ENCODE data around the gene C19orf44.
"Not testable (repeated sequence)": the region's sequence is repeated elsewhere in the genome, so short reads cannot be mapped to it uniquely, and the experiment has no call there.

C19orf44 gene

DNA sequence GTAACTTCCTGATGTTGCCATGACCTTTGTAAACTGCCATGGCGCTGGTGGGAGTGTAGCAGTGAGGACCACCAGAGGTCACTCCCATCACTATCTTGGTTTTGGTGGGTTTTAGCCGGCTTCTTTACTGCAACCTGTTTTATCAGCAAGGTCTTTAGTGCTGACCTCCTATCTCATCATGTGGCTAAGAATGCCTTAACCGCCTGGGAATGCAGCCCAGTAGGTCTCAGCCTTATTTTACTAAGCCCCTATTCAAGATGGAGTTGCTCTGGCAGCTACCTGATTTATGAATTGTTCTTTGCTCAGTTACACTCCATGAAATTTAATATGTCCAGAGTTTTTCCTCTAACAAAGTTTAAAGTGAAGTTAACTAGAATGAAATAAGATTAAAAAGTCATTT lies 19.8 kb upstream of the C19orf44 start:
- no peaks in the 10 kb centered on the region for H3K9me3 ChIP-seq (ENCODE audit: low read length)
- no peak overlapping the region for H2AFZ ChIP-seq (ENCODE audit: low read depth, low read length)
- H3K4me3 ChIP-seq (ENCODE audit: low read length) = no peak overlapping the region
- no peaks in the 10 kb centered on the region for H3K36me3 ChIP-seq (ENCODE audit: insufficient read depth, low read length)
- H3K27me3 ChIP-seq (ENCODE audit: insufficient read depth, low read length) = no peaks in the 10 kb centered on the region
- no peaks in the 10 kb centered on the region for H3K4me1 ChIP-seq (ENCODE audit: insufficient read depth, low read length)

DNA sequence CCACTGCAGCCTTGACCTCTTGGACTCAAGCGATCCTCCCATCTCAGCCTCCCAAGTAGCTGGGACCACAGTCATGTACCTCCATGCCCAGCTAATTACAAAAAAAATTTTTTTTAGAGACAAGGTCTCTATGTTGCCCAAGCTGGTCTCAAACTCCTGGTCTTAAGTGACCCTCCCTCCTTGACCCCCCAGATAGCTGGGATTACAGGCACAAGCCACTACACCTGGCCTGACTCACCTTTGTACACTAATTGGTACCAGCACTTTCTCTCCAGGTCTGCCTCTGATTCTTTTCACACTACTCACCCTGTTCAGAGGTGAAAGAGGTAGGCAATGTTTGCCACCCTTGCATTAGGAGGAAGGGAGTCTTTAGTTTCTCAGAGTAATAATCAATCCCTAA lies 18.9 kb upstream of the C19orf44 start:
- Histone ChIP-seq H3K9me3 (ENCODE audit: low read length) (no peaks in the 10 kb centered on the region), H3K4me3 (ENCODE audit: low read length) (no peak overlapping the region), H3K27me3 (ENCODE audit: insufficient read depth, low read length) (no peaks in the 10 kb centered on the region), H3K36me3 (ENCODE audit: insufficient read depth, low read length) (no peaks in the 10 kb centered on the region), H2AFZ (ENCODE audit: low read depth, low read length) (no peak overlapping the region), H3K4me1 (ENCODE audit: insufficient read depth, low read length) (no peaks in the 10 kb centered on the region)

DNA sequence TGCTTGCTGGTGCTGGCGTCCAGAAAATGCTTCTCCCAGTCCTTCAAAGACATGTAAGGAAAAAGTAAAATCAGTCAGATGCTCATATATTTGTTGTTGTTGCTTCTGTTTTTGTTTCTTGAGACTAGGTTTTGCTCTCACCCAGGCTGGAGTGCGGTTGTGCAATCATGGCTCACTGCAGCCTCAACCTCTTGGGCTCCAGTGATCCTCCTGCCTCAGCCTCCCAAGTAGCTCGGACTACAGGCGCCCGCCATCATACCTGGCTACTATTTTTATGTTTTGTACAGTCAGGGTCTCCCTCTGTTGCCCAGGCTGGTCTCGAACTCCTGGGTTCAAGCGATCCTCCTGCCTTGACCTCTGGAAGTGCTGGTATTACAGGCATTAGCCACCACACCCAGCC lies 13.4 kb upstream of the C19orf44 start:
- no peaks in the 10 kb centered on the region for H3K9me3 ChIP-seq (ENCODE audit: low read length)
- no peaks in the 10 kb centered on the region for H3K27me3 ChIP-seq (ENCODE audit: insufficient read depth, low read length)
- no peak overlapping the region for H3K4me3 ChIP-seq (ENCODE audit: low read length)
- H2AFZ ChIP-seq (ENCODE audit: low read depth, low read length) = no peak overlapping the region
- H3K36me3 ChIP-seq (ENCODE audit: insufficient read depth, low read length) = no peaks in the 10 kb centered on the region
- peaks cover 2% of the 10 kb centered on the region for H3K4me1 ChIP-seq (ENCODE audit: insufficient read depth, low read length)

DNA sequence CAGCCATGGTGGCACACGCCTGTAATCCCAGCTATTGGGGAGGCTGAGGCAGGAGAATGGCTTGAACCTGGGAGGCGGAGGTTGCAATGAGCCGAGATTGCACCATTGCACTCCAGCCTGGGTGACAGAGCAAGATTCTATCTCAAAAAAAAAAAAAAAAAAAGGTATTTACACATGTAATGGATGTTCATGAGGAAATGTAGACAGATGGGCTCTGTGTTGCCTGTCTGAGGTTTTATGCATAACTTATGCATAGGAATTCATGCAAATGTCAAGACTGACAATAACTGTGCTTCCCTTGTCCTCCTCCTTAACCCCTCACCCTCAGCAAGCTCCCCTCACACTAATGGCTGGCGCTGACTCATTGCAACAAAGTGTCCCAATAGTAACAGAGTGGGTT lies 9.7 kb upstream of the C19orf44 start:
- H3K9me3 ChIP-seq (ENCODE audit: low read length) = not testable (repeated sequence)

DNA sequence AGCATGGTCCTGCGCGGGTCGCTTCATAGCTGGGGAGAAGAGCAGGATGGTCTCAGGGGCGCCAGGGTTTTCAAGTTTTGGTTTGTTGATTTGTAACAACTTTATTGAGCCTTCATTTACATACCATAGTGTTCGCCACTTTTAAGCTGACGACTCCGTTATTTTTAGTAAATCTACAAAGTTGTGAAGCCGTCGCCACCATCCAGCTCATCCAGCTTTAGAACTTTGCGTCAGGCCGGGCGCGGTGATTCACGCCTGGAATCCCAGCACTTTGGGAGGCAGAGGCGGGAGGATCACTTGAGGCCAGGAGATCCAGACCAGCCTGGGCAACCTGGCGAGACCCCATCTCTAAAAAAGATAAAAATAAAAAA lies 404 bp downstream of the C19orf44 start:
- Histone ChIP-seq H3K4me3 (ENCODE audit: low read length) (peak overlapping the region; percentile 79), H3K4me1 (ENCODE audit: insufficient read depth, low read length) (peaks cover 9% of the 10 kb centered on the region), H3K27me3 (ENCODE audit: insufficient read depth, low read length) (no peaks in the 10 kb centered on the region), H3K9me3 (ENCODE audit: low read length) (no peaks in the 10 kb centered on the region), H2AFZ (ENCODE audit: low read depth, low read length) (peak overlapping the region; percentile 68), H3K36me3 (ENCODE audit: insufficient read depth, low read length) (peaks cover 5% of the 10 kb centered on the region)

More for the DNA sequence above, 9.7 kb upstream of the C19orf44 start:
- not testable (repeated sequence) for H3K27me3 ChIP-seq (ENCODE audit: insufficient read depth, low read length); H3K36me3 ChIP-seq (ENCODE audit: insufficient read depth, low read length); H3K4me1 ChIP-seq (ENCODE audit: insufficient read depth, low read length); H3K4me3 ChIP-seq (ENCODE audit: low read length); H2AFZ ChIP-seq (ENCODE audit: low read depth, low read length)

DNA sequence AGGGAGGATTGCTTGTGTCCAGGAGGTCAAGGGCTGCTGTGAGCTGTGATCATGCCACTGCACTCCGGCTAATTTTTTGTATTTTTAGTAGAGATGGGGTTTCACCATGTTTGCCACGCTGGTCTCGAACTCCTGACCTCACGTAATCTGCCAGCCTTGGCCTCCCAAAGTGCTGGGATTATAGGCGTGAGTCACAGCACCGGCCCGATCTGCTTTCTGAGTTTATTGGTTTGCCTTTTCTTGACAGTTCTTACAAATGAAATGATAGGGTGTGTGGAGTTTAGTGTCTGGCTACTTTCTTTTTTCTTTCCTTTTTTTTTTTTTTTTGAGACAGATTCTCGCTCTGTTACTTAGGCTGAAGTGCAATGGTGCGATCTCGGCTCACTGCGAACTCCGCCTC lies 848 bp downstream of the C19orf44 start:
- Histone ChIP-seq H3K4me1 (ENCODE audit: insufficient read depth, low read length) (peaks cover 9% of the 10 kb centered on the region), H2AFZ (ENCODE audit: low read depth, low read length) (no peak overlapping the region), H3K4me3 (ENCODE audit: low read length) (peak overlapping the region; percentile 79)

DNA sequence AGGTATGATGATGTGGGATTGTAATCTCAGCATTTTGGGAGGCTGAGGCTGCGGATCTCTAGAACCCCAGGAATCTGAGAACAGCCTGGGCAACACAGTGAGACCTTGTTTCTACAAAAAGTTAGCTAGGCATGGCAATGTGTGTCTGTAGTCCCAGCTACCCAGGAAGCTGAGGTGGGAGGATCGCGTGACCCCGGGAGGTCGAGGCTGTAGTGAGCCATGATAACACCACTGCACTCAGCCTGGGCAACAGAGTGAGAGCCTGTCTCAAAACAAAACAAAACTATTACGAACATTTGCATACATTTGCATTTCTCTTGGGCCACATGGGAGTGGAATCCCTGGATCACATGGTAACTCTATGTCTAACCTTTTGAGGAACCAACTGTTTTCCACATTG lies 1.6 kb downstream of the C19orf44 start:
- Histone ChIP-seq H2AFZ (ENCODE audit: low read depth, low read length) (no peak overlapping the region), H3K9me3 (ENCODE audit: low read length) (no peaks in the 10 kb centered on the region), H3K4me3 (ENCODE audit: low read length) (no peak overlapping the region), H3K36me3 (ENCODE audit: insufficient read depth, low read length) (peaks cover 5% of the 10 kb centered on the region), H3K4me1 (ENCODE audit: insufficient read depth, low read length) (peaks cover 9% of the 10 kb centered on the region), H3K27me3 (ENCODE audit: insufficient read depth, low read length) (no peaks in the 10 kb centered on the region)

More for the DNA sequence above, 848 bp downstream of the C19orf44 start:
- H3K9me3 ChIP-seq (ENCODE audit: low read length) = no peaks in the 10 kb centered on the region
- H3K27me3 ChIP-seq (ENCODE audit: insufficient read depth, low read length) = no peaks in the 10 kb centered on the region
- H3K36me3 ChIP-seq (ENCODE audit: insufficient read depth, low read length) = peaks cover 5% of the 10 kb centered on the region

DNA sequence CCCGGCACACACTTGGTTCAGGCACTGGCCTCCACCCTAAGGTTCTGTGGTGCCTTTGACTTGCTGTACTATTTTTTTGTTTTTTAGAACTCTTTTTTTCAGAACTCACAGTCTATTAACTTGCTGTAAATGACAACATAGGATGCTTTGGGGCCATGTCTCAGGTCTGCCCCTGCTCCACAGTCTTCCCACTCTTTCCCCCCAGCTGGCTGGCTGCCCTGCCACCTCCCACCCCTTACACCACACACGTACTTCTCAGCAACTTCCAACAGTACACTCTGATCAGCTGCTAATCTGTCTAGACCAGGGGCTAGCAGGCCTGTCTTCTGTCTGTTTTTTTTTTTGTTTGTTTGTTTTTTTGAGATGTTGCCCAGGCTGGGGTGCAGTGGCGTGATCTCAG lies 8.1 kb downstream of the C19orf44 start:
- Histone ChIP-seq H3K36me3 (ENCODE audit: insufficient read depth, low read length) (peaks cover 26% of the 10 kb centered on the region), H2AFZ (ENCODE audit: low read depth, low read length) (no peak overlapping the region), H3K9me3 (ENCODE audit: low read length) (no peaks in the 10 kb centered on the region), H3K27me3 (ENCODE audit: insufficient read depth, low read length) (no peaks in the 10 kb centered on the region), H3K4me3 (ENCODE audit: low read length) (no peak overlapping the region), H3K4me1 (ENCODE audit: insufficient read depth, low read length) (no peaks in the 10 kb centered on the region)

DNA sequence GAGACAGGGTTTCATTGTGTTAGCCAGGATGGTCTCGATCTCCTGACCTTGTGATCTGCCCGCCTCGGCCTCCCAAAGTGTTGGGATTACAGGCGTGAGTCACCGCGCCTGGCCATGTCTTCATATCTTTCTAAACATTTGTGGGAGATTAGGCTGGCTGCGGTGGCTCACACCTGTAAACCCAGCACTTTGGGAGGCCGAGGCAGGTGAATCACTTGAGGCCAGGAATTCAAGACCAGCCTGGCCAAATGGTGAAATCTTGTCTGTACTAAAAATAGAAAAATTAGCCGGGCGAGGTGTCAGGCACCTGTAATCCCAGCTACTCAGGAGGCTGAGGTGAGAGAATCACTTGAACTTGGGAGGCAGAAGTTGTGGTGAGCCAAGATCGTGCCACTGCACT lies 10.0 kb downstream of the C19orf44 start:
- H3K36me3 ChIP-seq (ENCODE audit: insufficient read depth, low read length) = peaks cover 35% of the 10 kb centered on the region
- not testable (repeated sequence) for H3K9me3 ChIP-seq (ENCODE audit: low read length); H3K4me1 ChIP-seq (ENCODE audit: insufficient read depth, low read length); H3K27me3 ChIP-seq (ENCODE audit: insufficient read depth, low read length); H2AFZ ChIP-seq (ENCODE audit: low read depth, low read length); H3K4me3 ChIP-seq (ENCODE audit: low read length)

DNA sequence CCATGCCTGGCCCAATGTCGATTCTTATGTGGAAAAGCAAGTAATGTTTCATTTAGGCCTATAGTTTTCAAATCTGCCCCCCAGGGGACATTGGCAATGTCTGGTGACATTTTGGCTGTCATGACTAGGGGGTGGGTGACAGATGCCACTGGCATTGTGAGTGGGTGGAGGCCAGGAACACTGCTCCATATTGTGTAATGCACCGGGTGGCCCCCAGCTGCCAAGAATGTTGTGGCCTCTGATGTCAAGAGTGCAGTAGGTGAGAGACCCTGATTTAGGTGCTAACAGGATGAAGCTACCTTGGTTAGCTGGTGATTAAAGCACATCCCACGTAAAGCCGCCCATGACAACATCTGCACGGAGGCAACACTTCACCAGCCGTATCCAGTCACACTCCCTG lies 10.8 kb downstream of the C19orf44 start:
- Histone ChIP-seq H3K36me3 (ENCODE audit: insufficient read depth, low read length) (peaks cover 34% of the 10 kb centered on the region), H2AFZ (ENCODE audit: low read depth, low read length) (no peak overlapping the region), H3K27me3 (ENCODE audit: insufficient read depth, low read length) (no peaks in the 10 kb centered on the region), H3K4me1 (ENCODE audit: insufficient read depth, low read length) (no peaks in the 10 kb centered on the region), H3K9me3 (ENCODE audit: low read length) (no peaks in the 10 kb centered on the region), H3K4me3 (ENCODE audit: low read length) (no peak overlapping the region)

DNA sequence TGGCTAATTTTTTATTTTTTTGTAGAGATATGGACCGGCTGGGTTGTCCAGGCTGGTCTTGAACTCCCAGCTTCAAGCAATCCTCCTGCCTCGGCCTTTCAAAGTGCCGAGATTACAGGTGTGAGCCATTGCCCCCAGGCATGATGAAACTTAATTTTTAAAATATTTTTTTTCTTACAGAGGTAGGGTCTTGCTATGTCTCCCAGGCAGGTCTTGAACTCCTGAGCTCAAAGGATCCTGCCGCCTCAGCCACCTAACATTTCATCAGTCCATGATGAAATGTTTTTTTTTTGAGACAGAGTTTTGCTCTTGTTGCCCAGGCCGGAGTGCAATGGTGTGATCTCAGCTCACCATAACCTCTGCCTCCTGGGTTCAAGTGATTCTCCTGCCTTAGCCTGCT lies 12.4 kb downstream of the C19orf44 start:
- Histone ChIP-seq H2AFZ (ENCODE audit: low read depth, low read length) (no peak overlapping the region), H3K36me3 (ENCODE audit: insufficient read depth, low read length) (peaks cover 33% of the 10 kb centered on the region), H3K4me1 (ENCODE audit: insufficient read depth, low read length) (no peaks in the 10 kb centered on the region), H3K9me3 (ENCODE audit: low read length) (no peaks in the 10 kb centered on the region), H3K4me3 (ENCODE audit: low read length) (no peak overlapping the region), H3K27me3 (ENCODE audit: insufficient read depth, low read length) (no peaks in the 10 kb centered on the region)

DNA sequence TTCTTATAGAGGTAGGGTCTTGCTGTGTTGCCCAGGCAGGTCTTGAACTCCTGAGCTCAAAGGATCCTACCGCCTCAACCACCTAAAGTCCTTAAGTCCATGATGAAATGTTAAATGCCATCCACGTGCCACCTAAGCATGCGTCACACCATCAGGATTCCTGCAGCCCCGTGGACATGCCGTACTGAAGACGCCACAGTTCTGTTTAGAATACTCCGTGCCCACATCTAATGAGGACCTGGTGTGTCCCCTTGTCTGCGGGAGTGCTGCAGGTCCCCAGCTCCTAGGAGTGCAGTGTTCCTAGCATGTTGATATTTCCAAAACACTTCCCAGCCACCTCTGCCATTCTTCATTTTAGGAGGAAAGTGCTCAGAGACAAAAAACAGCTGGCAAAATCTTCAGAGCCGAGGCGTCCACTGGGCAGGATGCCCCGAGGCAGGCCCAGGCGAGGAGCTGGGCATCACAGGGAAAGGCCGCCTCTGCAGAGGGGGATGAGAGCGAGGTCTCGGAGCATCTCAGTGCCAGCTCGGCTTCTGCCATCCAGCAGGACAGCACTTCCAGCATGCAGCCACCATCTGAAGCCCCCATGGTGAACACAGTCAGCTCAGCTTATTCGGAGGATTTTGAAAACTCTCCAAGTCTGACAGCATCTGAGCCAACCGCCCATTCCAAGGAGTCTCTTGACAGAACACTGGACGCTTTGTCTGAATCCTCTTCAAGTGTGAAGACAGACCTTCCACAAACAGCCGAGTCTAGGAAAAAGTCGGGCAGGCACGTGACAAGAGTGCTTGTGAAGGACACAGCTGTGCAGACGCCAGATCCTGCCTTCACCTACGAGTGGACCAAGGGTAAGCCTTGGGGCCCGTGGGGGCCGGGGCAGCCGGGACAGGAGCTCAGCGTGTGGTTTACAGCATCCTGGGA lies 13.2 kb downstream of the C19orf44 start:
- Histone ChIP-seq H3K4me3 (ENCODE audit: low read length) (no peak overlapping the region), H3K27me3 (ENCODE audit: insufficient read depth, low read length) (no peaks in the 10 kb centered on the region), H3K9me3 (ENCODE audit: low read length) (no peaks in the 10 kb centered on the region), H3K4me1 (ENCODE audit: insufficient read depth, low read length) (no peaks in the 10 kb centered on the region), H3K36me3 (ENCODE audit: insufficient read depth, low read length) (peaks cover 28% of the 10 kb centered on the region), H2AFZ (ENCODE audit: low read depth, low read length) (no peak overlapping the region)

DNA sequence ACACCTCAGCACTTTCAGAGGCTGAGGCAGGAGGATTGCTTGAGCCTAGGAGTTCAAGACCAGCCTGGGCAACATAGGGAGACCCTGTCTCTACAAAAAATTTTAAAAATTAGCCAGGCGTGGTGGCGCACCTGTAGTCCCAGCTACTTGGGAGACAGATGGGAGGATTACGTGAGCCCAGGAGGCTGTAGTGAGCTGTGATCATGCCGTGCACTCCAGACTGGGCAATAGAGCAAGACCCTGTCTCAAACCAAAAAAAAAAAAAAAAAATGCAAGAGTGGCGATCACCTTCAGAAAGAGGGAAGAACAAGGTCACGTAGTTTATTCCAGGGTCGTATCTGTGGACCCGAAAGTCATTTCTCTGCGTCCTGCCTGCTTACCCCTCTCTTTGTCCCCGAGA lies 16.4 kb downstream of the C19orf44 start:
- peaks cover 42% of the 10 kb centered on the region for H3K36me3 ChIP-seq (ENCODE audit: insufficient read depth, low read length)
- H2AFZ ChIP-seq (ENCODE audit: low read depth, low read length); H3K4me1 ChIP-seq (ENCODE audit: insufficient read depth, low read length): not testable (repeated sequence)

More for the DNA sequence above, 16.4 kb downstream of the C19orf44 start:
- H3K9me3 ChIP-seq (ENCODE audit: low read length); H3K4me3 ChIP-seq (ENCODE audit: low read length); H3K27me3 ChIP-seq (ENCODE audit: insufficient read depth, low read length): not testable (repeated sequence)
